GM19099 (cell line): Measurements from ENCODE around the gene H6PD.

Experiments used
- POLR2A ChIP-seq: IDR thresholded peaks from 3 replicates; pipeline ENCODE4 v1.6.1; 2011; ENCODE audit warnings: low read depth; ENCODE audit not compliant: insufficient read length; ENCODE audit errors: extremely low read depth

The H6PD gene

DNA sequence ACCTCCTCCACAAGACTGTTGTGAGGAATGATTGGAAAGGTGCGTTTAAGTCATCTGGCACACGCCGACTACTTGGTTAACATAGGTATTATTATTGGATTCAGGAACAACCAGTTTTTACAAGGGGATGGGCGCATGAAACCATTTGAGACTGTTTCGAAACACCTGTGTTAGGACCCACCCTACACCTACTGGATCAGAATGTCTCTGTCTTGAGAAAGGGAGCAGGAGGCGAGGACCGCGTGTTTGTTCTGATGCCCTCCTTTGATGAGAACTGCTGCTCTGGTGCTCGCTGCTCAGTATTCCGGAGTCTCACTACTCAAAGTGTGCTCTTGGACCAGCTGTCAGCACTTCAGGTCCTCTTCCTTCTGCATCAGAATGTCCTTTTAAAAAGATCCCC is 7.3 kb downstream of the H6PD start:
- no peak for TF ChIP-seq POLR2A

GRCh38 chr1:9242338-9242969 is 7.9 kb downstream of the H6PD start:
- no peak for TF ChIP-seq POLR2A

DNA sequence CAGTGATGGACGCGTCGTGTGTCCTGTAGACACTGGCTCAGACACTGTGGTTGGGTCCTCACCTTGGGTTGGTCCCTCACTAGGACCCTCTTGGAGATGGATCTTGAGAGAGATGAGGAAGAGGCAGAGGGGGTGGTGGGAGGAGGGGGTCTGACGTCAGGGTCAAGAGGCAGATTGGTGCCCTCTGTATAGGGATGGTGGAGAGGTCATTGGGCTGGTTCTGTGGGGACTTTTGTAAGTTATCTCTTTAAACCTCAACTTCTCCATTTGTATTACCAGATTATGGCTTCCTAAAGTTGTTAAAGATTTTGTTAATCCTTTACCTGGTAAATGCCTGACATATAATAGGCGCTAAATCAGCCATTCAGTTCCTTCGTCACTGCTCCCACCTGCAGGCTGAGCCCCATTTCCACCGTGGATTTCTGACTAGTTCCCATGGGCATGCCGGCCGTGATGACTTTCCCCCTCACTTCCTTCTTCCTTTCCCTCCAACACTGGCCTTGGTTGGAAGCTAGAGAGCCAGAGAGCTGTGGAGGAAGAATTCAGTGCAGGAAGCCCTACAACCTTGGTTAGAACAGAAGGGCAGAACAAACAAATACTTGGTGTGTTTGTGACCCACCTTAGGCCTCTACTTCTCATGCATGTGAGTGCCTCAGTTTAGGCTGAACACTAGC is 8.6 kb downstream of the H6PD start:
- TF ChIP-seq POLR2A = no peak

GRCh38 chr1:9244501-9245229 is 10.1 kb downstream of the H6PD start:
- TF ChIP-seq POLR2A = no peak

- no peak for TF ChIP-seq POLR2A
Observed at GRCh38 chr1:9245230-9245619, 10.7 kb downstream of the H6PD start.

DNA sequence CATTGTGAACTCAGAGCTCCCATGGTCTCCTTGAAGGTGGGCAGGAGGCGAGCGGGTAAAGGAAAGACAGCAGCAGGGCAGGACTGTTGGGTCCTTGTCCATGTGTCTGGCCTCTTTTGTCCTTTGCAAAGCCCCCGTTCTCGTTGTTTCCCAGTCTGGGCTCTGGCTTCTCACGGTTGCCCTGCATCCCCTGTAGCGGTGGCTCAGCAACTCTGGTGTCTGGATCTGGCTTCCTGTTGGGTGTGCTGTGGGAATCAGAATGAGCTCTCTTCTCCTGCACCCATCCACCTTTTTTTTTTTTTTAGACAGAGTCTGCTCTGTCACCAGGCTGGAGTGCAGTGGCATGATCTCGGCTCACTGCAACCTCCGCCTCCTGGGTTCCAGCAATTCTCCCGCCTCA is 11.1 kb downstream of the H6PD start:
- no peak for TF ChIP-seq POLR2A

GRCh38 chr1:9246215-9246614 is 11.6 kb downstream of the H6PD start:
- TF ChIP-seq POLR2A = no peak

- TF ChIP-seq POLR2A = no peak
Observed at GRCh38 chr1:9246841-9247785, 12.5 kb downstream of the H6PD start.

DNA sequence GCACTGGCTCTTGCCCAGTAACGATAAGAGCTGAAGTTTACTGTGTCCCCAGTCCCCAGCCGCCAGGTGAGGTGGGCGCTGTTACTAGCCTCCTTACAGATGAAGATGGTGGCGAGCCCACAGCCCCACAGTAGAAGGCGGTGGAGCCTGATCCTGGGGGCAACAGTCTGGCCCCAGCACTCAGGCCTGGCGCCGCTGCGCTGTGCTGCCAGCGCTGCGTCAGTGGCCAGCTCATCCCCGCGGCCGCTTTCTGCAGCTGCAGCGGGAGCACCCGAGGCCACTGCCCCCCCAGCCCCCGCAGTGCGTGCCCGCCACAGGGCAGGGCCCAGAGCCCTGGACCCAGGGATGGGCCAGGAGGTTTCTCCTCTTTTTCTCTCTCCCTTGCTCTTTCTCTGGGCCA is 13.3 kb downstream of the H6PD start:
- no peak for TF ChIP-seq POLR2A

- TF ChIP-seq POLR2A = no peak
Observed at GRCh38 chr1:9248341-9249262, 14.0 kb downstream of the H6PD start.

DNA sequence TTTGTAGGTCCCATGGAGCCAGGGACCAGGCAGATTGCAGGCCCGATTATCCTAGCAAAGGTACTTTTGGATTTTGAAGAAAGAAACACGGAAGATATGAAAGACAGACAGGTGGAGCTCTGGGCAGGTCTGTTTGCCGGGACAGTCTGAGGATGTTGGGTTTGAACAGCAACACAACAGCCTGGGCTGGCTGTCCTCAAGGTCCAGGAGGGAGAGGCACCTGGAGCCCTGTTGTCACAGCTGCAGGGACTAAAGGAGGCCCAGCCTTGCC is 14.6 kb downstream of the H6PD start:
- no peak for TF ChIP-seq POLR2A

DNA sequence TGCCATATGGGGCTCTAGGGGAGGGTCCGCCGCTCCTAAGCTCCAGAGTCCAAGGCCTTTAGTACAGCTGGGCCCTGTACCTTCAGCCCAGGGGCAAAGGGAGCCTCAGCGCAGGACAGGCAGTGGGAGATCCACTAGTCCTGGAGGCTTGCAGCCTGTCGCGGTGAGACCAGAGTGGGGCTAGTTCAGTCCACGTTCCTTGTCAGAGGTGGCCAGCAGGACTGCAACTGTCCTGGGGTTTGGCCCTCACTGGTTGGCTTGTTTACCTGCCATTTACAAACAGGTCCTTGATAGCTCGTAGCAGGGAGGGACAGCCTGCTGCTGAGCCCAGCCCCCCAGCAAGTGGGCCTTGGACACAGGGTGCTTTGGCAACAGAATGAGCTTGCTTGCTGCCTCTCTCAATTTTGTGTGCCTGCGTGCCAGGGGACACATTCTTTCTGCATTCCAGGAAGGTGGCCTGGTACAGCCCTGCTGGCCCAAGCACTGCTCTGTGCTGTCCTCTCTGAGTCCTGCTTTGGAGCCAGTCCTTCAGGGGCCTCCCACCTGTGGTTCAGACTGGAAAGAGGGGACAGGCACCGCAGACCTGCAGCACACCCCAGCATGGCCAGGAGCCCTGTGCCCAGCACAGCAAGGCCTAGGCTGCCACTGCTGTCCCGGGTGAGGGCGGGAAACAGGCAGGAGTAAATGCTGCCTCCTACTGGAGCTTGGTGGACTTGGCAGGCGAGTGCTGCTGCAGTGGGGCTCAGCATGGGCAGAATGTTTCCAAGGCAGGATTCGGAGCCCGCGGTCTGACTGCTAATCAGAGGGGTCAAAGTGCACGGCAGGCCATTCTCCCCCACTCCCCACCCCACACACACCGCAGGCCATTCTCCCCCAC is 15.2 kb downstream of the H6PD start:
- no peak for TF ChIP-seq POLR2A
